Measurements from ENCODE around the gene WDR37.
"Not testable (repeated sequence)": the region's sequence is repeated elsewhere in the genome, so short reads cannot be mapped to it uniquely, and the experiment has no call there.

Gene WDR37

GRCh38 chr10:1153805-1154351 lies 97.7 kb downstream of the WDR37 start:
- no peak for DNase-seq (ENCODE audit: low spot score)

- DNase-seq (ENCODE audit: low spot score) = no peak
Observed at GRCh38 chr10:1154531-1155295, 98.5 kb downstream of the WDR37 start.

GRCh38 chr10:1155791-1156615 lies 99.8 kb downstream of the WDR37 start:
- DNase-seq (ENCODE audit: low spot score) = no peak

GRCh38 chr10:1156616-1156886 lies 100.4 kb downstream of the WDR37 start:
- DNase-seq (ENCODE audit: low spot score) = no peak

GRCh38 chr10:1156921-1157614 lies 100.9 kb downstream of the WDR37 start:
- no peak for DNase-seq (ENCODE audit: low spot score)

- DNase-seq (ENCODE audit: low spot score) = no peak
Observed at GRCh38 chr10:1157615-1157933, 101.4 kb downstream of the WDR37 start.

- no peak for DNase-seq (ENCODE audit: low spot score)
Observed at GRCh38 chr10:1158066-1158465, 101.9 kb downstream of the WDR37 start.

- not testable (repeated sequence) for DNase-seq (ENCODE audit: low spot score)
Observed at GRCh38 chr10:1158536-1158935, 102.4 kb downstream of the WDR37 start.

GRCh38 chr10:1159131-1160061 lies 103.2 kb downstream of the WDR37 start:
- DNase-seq (ENCODE audit: low spot score) = no peak

- DNase-seq (ENCODE audit: low spot score) = no peak
Observed at GRCh38 chr10:1160561-1161314, 104.6 kb downstream of the WDR37 start.

- DNase-seq (ENCODE audit: low spot score) = not testable (repeated sequence)
Observed at GRCh38 chr10:1161315-1161673, 105.1 kb downstream of the WDR37 start.

GRCh38 chr10:1162481-1163203 lies 106.5 kb downstream of the WDR37 start:
- DNase-seq (ENCODE audit: low spot score) = no peak

GRCh38 chr10:1163204-1163660 lies 107.0 kb downstream of the WDR37 start:
- DNase-seq (ENCODE audit: low spot score) = no peak

GRCh38 chr10:1163831-1164230 lies 107.6 kb downstream of the WDR37 start:
- DNase-seq (ENCODE audit: low spot score) = no peak

GRCh38 chr10:1166101-1166827 lies 110.1 kb downstream of the WDR37 start:
- DNase-seq (ENCODE audit: low spot score) = no peak

GRCh38 chr10:1166828-1167275 lies 110.7 kb downstream of the WDR37 start:
- no peak for DNase-seq (ENCODE audit: low spot score)

- no peak for DNase-seq (ENCODE audit: low spot score)
Observed at GRCh38 chr10:1168763-1169162, 112.6 kb downstream of the WDR37 start.

- DNase-seq (ENCODE audit: low spot score) = no peak
Observed at GRCh38 chr10:1169186-1169885, 113.2 kb downstream of the WDR37 start.

All from RKO (cell line).